Measurements from ENCODE around the gene RTL9.

The RTL9 gene

DNA sequence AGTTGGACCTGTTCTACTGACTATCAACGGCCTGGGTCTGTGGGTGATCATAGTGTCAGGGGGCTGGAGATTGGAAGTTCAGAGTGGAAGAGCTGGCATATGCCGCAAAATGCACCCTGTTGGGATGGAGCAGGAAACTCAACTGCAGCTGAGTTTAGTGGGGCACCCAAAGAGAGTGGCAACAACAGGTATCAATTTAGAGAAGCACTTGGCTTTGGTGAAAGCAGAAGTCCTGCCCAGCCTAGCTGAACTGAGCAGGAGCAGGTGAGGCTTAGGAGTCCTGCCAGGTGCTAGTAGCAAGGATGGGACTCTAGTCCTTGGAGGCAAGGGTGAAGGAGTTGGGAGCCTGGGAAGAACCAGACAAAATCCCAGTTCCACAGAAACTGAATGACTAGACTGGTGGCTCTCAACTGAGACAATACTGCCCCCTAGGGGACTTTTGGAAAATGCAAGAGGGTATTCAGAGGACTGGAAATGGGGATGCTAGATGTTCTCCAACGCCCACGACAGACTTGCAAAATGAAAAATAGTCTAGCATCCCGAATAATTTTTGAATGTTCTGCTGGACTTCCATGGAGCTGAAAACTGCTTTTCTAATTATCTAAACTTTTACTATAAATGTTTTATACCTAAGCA, 49.4 kb downstream of the RTL9 start:
- DNase-seq = peak; percentile 58
